Right atrium auricular region (tissue), 2 donors: ENCODE measurements around the gene ELF3. TPM values are rescaled to one million over a fixed set of nuclear protein-coding genes. Genes with fewer than 3 reads are reported as not detected.
A peak's percentile ranks its signal among the peaks of the same experiment; 100 is the strongest.

Experiments
- DNase-seq: peaks from one replicate; pipeline ENCODE4 v3.0.0-alpha.2; 2019; ENCODE audit warnings: low spot score
- H3K27ac ChIP-seq, 2 donors: fragments of 200-600 bp; sonication (generic); 1 replicate in 1 of 2; 2 replicates in 1 of 2; pipeline ENCODE4 v1.5.1; 2016 to 2019
- H3K27me3 ChIP-seq, 2 donors: fragments of 200-600 bp; sonication (generic); one replicate each; pipeline versions ENCODE4 v1.5.1 to v1.6.0; 2017 to 2019
- H3K36me3 ChIP-seq: fragments of 200-600 bp; sonication (generic); one replicate; pipeline ENCODE4 v1.5.1; 2016
- H3K4me1 ChIP-seq, 2 donors: fragments of 200-600 bp; sonication (generic); one replicate each; pipeline versions ENCODE4 v1.5.1 to v1.6.0; 2017 to 2019
- H3K4me3 ChIP-seq, 2 donors: fragments of 200-600 bp; sonication (generic); 1 replicate in 1 of 2; 2 replicates in 1 of 2; pipeline ENCODE4 v1.5.1; 2017 to 2019; ENCODE audit warnings: mild to moderate bottlenecking in 1 of 2, moderate library complexity in 1 of 2
- H3K9me3 ChIP-seq, 2 donors: fragments of 200-600 bp; sonication (generic); one replicate each; pipeline ENCODE4 v1.5.1; 2019
- CTCF ChIP-seq, 2 donors: fragments of 200-600 bp; sonication (generic); IDR thresholded peaks; one replicate each; pipeline ENCODE4 v1.5.1; 2019; ENCODE audit warnings: antibody characterized with exemption in 2 of 2
- total RNA-seq, 2 donors: library from RNA; depleted of rRNA; stranded (reverse); fragments of >200 nt; gene quantifications; one replicate each; pipeline ENCODE4 v1.1.0, GENCODE V29; 2016

Gene ELF3
- total RNA-seq, 2 donors from 2014 or later, result 1.7 TPM; not detected in 1

GRCh38 chr1:202009326-202010179, 834 bp upstream of the ELF3 start:
- TF ChIP-seq CTCF (IDR thresholded peaks at IDR 0.05), result peak; percentile 69 to 86
- no peaks in the 10 kb centered on the region for H3K9me3 ChIP-seq
- no peak overlapping the region for H3K4me3 ChIP-seq
- peak; percentile 75 for DNase-seq
- peaks cover 0 to 7% of the 10 kb centered on the region in 2 donors for H3K4me1 ChIP-seq
- no peaks in the 10 kb centered on the region for H3K27me3 ChIP-seq
- peaks cover 18% of the 10 kb centered on the region for H3K36me3 ChIP-seq
- no peak overlapping the region for H3K27ac ChIP-seq

DNA sequence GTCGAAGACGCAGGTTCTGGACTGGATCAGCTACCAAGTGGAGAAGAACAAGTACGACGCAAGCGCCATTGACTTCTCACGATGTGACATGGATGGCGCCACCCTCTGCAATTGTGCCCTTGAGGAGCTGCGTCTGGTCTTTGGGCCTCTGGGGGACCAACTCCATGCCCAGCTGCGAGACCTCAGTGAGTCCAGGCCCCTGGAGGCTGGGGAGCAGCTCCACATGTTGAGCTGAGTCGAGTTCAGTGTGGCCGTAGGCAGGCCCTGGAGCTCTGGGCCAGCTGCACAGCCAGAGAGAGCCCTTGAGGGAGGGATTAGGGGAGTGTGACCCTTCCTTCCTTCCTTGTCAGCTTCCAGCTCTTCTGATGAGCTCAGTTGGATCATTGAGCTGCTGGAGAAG, 1.6 kb downstream of the ELF3 start:
- Histone ChIP-seq H3K27me3 (no peaks in the 10 kb centered on the region), H3K9me3 (no peaks in the 10 kb centered on the region), H3K4me1 (peaks cover 0 to 7% of the 10 kb centered on the region in 2 donors), H3K27ac (no peak overlapping the region), H3K4me3 (no peak overlapping the region), H3K36me3 (no peaks in the 10 kb centered on the region)
- no peak for TF ChIP-seq CTCF (IDR thresholded peaks at IDR 0.05)
- DNase-seq, result no peak

DNA sequence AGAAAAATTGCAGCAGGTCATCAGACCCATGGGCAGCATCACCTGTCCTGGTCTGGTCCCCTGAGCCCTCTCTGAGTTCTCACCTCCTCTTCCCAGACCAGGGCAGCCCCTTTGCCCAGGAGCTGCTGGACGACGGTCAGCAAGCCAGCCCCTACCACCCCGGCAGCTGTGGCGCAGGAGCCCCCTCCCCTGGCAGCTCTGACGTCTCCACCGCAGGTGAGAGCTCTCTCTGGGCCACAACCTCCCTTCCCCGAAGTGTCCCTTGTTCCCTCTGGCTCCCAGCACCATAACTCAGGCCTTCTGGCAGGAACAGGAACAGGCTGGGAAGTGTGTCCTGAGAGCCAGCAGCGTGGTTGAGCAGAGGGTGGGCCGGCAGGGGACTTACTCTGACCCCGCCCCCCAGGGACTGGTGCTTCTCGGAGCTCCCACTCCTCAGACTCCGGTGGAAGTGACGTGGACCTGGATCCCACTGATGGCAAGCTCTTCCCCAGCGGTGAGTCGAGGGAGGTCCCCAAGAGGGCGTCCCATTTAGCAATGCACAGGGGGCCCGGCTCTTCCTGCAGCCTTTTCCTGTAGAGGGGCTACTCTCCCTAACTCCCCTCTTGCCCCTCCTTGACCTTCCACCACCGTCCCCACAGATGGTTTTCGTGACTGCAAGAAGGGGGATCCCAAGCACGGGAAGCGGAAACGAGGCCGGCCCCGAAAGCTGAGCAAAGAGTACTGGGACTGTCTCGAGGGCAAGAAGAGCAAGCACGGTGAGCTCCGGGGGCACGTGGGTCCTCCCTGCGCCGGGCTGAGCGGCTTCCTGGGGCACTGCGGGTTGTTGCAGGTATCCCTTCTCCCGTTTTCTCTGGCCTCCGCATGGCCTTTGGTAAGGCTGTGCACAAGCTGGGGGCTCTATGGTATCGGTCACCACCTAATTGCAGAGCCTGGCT, 2.4 kb downstream of the ELF3 start:
- no peak for TF ChIP-seq CTCF (IDR thresholded peaks at IDR 0.05)
- Histone ChIP-seq H3K27me3 (no peaks in the 10 kb centered on the region), H3K36me3 (no peaks in the 10 kb centered on the region), H3K27ac (no peak overlapping the region), H3K9me3 (no peaks in the 10 kb centered on the region), H3K4me3 (no peak overlapping the region), H3K4me1 (peaks cover 0 to 7% of the 10 kb centered on the region in 2 donors)
- no peak for DNase-seq

- no peak for TF ChIP-seq CTCF (IDR thresholded peaks at IDR 0.05)
- Histone ChIP-seq H3K27me3 (no peaks in the 10 kb centered on the region), H3K9me3 (no peaks in the 10 kb centered on the region), H3K4me3 (no peak overlapping the region), H3K4me1 (peaks cover 0 to 14% of the 10 kb centered on the region in 2 donors), H3K27ac (no peak overlapping the region), H3K36me3 (no peaks in the 10 kb centered on the region)
- no peak for DNase-seq
These were observed 3.2 kb downstream of the ELF3 start for GRCh38 chr1:202013603-202014002.

DNA sequence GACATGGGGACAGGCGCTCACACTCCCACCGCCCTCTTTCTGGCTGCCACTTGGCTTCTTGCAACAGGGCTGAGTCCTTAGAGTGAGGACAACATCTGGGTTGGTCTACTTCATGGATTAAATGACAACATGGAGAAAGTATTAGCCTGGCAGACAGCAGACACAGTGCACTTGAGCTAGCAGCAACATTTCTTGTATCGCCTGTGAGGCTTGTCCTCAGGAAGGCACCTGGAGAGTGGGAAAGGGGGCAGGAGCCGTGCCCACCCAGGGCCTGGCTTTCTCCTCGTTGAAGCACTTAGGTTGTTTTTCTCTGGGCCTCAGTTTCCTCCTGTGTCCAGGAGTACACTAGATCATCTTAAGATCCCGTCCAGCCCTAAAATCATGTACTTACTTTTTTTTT, 3.7 kb downstream of the ELF3 start:
- Histone ChIP-seq H3K27me3 (no peaks in the 10 kb centered on the region), H3K4me1 (peaks cover 0 to 14% of the 10 kb centered on the region in 2 donors), H3K36me3 (no peaks in the 10 kb centered on the region), H3K9me3 (no peaks in the 10 kb centered on the region), H3K4me3 (no peak overlapping the region), H3K27ac (no peak overlapping the region)
- TF ChIP-seq CTCF (IDR thresholded peaks at IDR 0.05), result no peak
- no peak for DNase-seq
